HTERT RPE-1 (cell line): ENCODE results near the gene AGO4.

Source experiments
- in situ Hi-C: fragments of 300-500 bp; cut with MboI; formaldehyde crosslinking; loops from 4 replicates; pipeline ENCODE4 v1.14.3; 2020; ENCODE audit warnings: low sequenced_read_pairs

Gene AGO4

DNA sequence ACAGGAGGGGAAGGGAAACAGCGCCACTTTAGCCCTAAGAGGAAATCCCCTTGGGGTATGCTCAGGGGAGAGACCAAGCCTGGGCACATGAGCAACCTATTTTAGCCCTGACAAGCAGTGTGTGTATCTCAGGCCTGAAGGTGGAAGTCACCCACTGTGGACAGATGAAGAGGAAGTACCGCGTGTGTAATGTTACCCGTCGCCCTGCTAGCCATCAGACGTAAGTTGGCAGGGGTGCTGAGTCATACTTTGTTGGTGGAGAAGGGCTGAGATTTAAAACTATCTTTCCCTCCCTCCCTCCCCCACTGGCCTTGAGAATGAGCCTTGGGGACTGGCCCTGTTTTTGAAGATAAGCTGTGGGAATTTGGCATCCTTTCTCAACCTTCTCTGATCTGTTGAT is 86.4 kb downstream of the AGO4 start:
- in situ Hi-C loops, result no loop called here

DNA sequence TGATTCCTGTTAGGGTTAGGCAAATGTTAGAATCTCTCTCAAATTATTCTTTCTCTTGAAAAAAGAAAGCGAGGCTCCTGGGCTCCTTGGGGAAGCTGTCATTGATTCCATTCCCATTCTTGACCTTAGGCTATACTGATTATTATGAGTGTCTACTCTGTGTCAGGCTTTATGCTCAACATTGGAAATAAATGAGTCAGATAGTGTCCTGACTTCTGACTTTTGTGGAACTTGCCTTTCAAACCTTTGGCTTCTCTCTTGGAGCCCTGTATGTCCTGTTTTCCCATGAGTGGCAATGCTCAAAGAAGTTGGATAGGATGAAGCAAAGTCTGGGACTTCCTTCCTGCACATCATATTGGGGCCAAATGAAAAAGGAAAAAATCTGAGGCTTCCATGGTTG is 86.8 kb downstream of the AGO4 start:
- in situ Hi-C loops, result no loop called here

DNA sequence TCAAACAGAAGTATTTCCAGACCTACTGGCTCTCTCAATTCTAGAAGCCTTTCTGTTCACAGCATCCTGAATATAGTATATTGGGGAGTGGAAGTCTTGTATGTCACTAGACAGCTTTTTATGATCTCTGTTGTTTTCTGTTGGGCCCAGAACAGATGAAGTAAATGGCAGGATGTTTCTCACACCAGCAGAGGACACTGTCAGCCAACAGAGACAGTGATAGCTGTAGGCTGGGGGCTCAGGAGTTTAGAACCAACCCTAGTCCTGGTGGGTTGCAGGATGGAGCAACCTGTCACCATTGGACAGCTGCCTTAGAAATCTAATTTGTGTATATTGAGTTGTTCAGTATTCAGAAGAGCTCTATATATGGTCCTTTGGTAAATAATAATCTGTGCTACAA is 92.1 kb downstream of the AGO4 start:
- in situ Hi-C loops, result no loop called here

DNA sequence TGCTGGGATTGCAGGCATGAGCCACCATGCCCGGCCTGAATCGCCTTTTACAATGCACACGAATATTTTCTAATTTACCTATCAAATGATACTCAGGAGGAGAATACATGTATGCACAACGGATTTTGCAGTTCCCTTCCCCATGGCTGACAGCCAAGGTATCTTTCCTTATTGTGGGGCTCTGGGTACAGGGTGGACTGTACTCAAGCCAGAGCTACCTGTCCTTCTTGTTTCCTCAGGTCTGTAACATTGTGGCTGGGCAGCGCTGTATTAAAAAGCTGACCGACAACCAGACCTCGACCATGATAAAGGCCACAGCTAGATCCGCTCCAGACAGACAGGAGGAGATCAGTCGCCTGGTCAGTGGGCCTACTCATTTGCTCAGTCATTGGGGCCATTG is 93.4 kb downstream of the AGO4 start:
- in situ Hi-C loops, result no loop called here

DNA sequence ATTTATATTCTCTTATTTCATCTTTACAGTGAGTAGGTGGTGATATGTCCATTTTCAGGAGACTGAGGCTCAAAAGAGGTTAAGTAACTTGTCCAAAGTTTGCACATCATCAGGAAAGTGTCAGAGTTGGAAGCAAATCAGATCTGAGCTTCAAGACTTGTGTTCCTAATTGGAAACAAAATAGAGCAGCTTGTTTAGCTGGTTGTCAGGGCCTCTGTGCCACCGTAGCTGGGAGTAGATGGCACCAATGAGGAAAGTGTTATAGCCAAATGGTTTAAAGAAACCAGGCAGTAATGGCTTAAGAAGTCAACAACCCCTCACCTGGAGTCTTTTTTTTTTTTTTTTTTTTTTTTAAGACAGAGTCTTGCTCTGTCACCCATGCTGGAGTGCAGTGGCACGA is 94.9 kb downstream of the AGO4 start:
- in situ Hi-C loops, result no loop called here
